ENCODE data around the gene GLS. TPM values are rescaled to one million over a fixed set of nuclear protein-coding genes. Genes with fewer than 3 reads are reported as not detected.

Gene GLS
- total RNA-seq, 1 donor from 2014 or later: 178 TPM

GRCh38 chr2:190912726-190913125, 32.1 kb downstream of the GLS start:
- DNase-seq (ENCODE audit: extremely low spot score, unreplicated experiment): no peak
- peaks cover 48% of the 10 kb centered on the region for H3K36me3 Mint-ChIP-seq (ENCODE audit: unreplicated experiment)
- H3K4me3 Mint-ChIP-seq (ENCODE audit: unreplicated experiment): no peak overlapping the region
- peaks cover 2% of the 10 kb centered on the region for H3K9me3 Mint-ChIP-seq (ENCODE audit: unreplicated experiment)
- H3K27me3 Mint-ChIP-seq (ENCODE audit: unreplicated experiment): no peaks in the 10 kb centered on the region
- TF ChIP-seq CTCF (IDR thresholded peaks at IDR 0.05): no peak
- H3K4me1 Mint-ChIP-seq (ENCODE audit: unreplicated experiment): peaks cover 42% of the 10 kb centered on the region
- peak overlapping the region; percentile 63 for H3K27ac Mint-ChIP-seq (ENCODE audit: unreplicated experiment)

- H3K36me3 Mint-ChIP-seq (ENCODE audit: unreplicated experiment): peaks cover 50% of the 10 kb centered on the region
- TF ChIP-seq CTCF (IDR thresholded peaks at IDR 0.05): no peak
- DNase-seq (ENCODE audit: extremely low spot score, unreplicated experiment): no peak
- H3K27me3 Mint-ChIP-seq (ENCODE audit: unreplicated experiment): no peaks in the 10 kb centered on the region
- no peak overlapping the region for H3K27ac Mint-ChIP-seq (ENCODE audit: unreplicated experiment)
- H3K9me3 Mint-ChIP-seq (ENCODE audit: unreplicated experiment): peaks cover 3% of the 10 kb centered on the region
- H3K4me1 Mint-ChIP-seq (ENCODE audit: unreplicated experiment): peaks cover 41% of the 10 kb centered on the region
- no peak overlapping the region for H3K4me3 Mint-ChIP-seq (ENCODE audit: unreplicated experiment)
Observed at GRCh38 chr2:190913725-190914124, 33.1 kb downstream of the GLS start.

GRCh38 chr2:190916829-190917228, 36.2 kb downstream of the GLS start:
- Mint-ChIP-seq H3K36me3 (ENCODE audit: unreplicated experiment) (peaks cover 55% of the 10 kb centered on the region), H3K27ac (ENCODE audit: unreplicated experiment) (no peak overlapping the region), H3K4me1 (ENCODE audit: unreplicated experiment) (peaks cover 23% of the 10 kb centered on the region), H3K4me3 (ENCODE audit: unreplicated experiment) (no peak overlapping the region), H3K9me3 (ENCODE audit: unreplicated experiment) (peaks cover 3% of the 10 kb centered on the region), H3K27me3 (ENCODE audit: unreplicated experiment) (no peaks in the 10 kb centered on the region)
- TF ChIP-seq CTCF (IDR thresholded peaks at IDR 0.05): no peak
- DNase-seq (ENCODE audit: extremely low spot score, unreplicated experiment): no peak

GRCh38 chr2:190920085-190920484, 39.5 kb downstream of the GLS start:
- no peak overlapping the region for H3K27ac Mint-ChIP-seq (ENCODE audit: unreplicated experiment)
- H3K36me3 Mint-ChIP-seq (ENCODE audit: unreplicated experiment): peaks cover 67% of the 10 kb centered on the region
- no peak for DNase-seq (ENCODE audit: extremely low spot score, unreplicated experiment)
- no peak overlapping the region for H3K4me3 Mint-ChIP-seq (ENCODE audit: unreplicated experiment)
- no peaks in the 10 kb centered on the region for H3K27me3 Mint-ChIP-seq (ENCODE audit: unreplicated experiment)
- no peak for TF ChIP-seq CTCF (IDR thresholded peaks at IDR 0.05)
- H3K9me3 Mint-ChIP-seq (ENCODE audit: unreplicated experiment): peaks cover 8% of the 10 kb centered on the region
- H3K4me1 Mint-ChIP-seq (ENCODE audit: unreplicated experiment): peaks cover 13% of the 10 kb centered on the region

- no peak overlapping the region for H3K4me3 Mint-ChIP-seq (ENCODE audit: unreplicated experiment)
- DNase-seq (ENCODE audit: extremely low spot score, unreplicated experiment): no peak
- peaks cover 24% of the 10 kb centered on the region for H3K4me1 Mint-ChIP-seq (ENCODE audit: unreplicated experiment)
- H3K27ac Mint-ChIP-seq (ENCODE audit: unreplicated experiment): peak overlapping the region; percentile 32
- TF ChIP-seq CTCF (IDR thresholded peaks at IDR 0.05): no peak
- peaks cover 8% of the 10 kb centered on the region for H3K9me3 Mint-ChIP-seq (ENCODE audit: unreplicated experiment)
- H3K36me3 Mint-ChIP-seq (ENCODE audit: unreplicated experiment): peaks cover 61% of the 10 kb centered on the region
- no peaks in the 10 kb centered on the region for H3K27me3 Mint-ChIP-seq (ENCODE audit: unreplicated experiment)
Observed at GRCh38 chr2:190922376-190922775, 41.8 kb downstream of the GLS start.

Data from osteocyte (in vitro differentiated cells).